Liver (tissue), 9 donors: Measurements from ENCODE around the gene SNAP25. TPM values are rescaled to one million over a fixed set of nuclear protein-coding genes. Genes with fewer than 3 reads are reported as not detected.

ENCODE experiments used
- DNase-seq: peaks from one replicate; pipeline ENCODE4 v3.0.0-alpha.2; 2017; ENCODE audit warnings: low spot score
- H3K27ac ChIP-seq, 2 donors: one replicate each; pipeline ENCODE4 v1.7.0; 2013; ENCODE audit warnings: inconsistent platforms in 2 of 2, low read length in 2 of 2, control low read depth in 1 of 2, low read depth in 1 of 2, mild to moderate bottlenecking in 1 of 2
- H3K27me3 ChIP-seq, 4 donors: one replicate each; pipeline versions ENCODE4 v1.6.1 to v1.7.0; 2013; ENCODE audit warnings: low read length in 3 of 4, inconsistent platforms in 1 of 4, mild to moderate bottlenecking in 1 of 4, moderate library complexity in 1 of 4; ENCODE audit not compliant: control insufficient read depth in 4 of 4, insufficient read depth in 4 of 4
- H3K36me3 ChIP-seq, 4 donors: one replicate each; pipeline versions ENCODE4 v1.6.1 to v1.7.0; 2013; ENCODE audit warnings: low read length in 3 of 4, mild to moderate bottlenecking in 3 of 4, low read depth in 1 of 4, moderate library complexity in 1 of 4; ENCODE audit not compliant: control insufficient read depth in 4 of 4, insufficient read depth in 3 of 4
- H3K4me1 ChIP-seq, 4 donors: one replicate each; pipeline versions ENCODE4 v1.6.1 to v1.7.0; 2013; ENCODE audit warnings: low read length in 3 of 4, mild to moderate bottlenecking in 3 of 4, moderate library complexity in 1 of 4; ENCODE audit not compliant: control insufficient read depth in 4 of 4, insufficient read depth in 4 of 4
- H3K4me3 ChIP-seq, 3 donors: one replicate each; pipeline versions ENCODE4 v1.6.1 to v1.7.0; 2013; ENCODE audit warnings: low read length in 3 of 3, control low read depth in 1 of 3, low read depth in 1 of 3, mild to moderate bottlenecking in 1 of 3
- H3K9ac ChIP-seq, 2 donors: one replicate each; pipeline ENCODE4 v1.7.0; 2013; ENCODE audit warnings: low read length in 2 of 2, mild to moderate bottlenecking in 2 of 2, moderate library complexity in 2 of 2, control low read depth in 1 of 2, low read depth in 1 of 2
- H3K9me3 ChIP-seq, 4 donors: one replicate each; pipeline versions ENCODE4 v1.6.1 to v1.7.0; 2013; ENCODE audit warnings: low read length in 3 of 4; ENCODE audit not compliant: control insufficient read depth in 4 of 4
- ATF3 ChIP-seq: IDR thresholded peaks from 2 replicates; pipeline ENCODE4 v1.6.1; 2016; ENCODE audit warnings: antibody characterized with exemption
- CTCF ChIP-seq: fragments of 150-350 bp; IDR thresholded peaks from 2 replicates; pipeline ENCODE4 v1.5.1; 2017; ENCODE audit warnings: improper control_type of control experiment, low read depth, low read length; ENCODE audit not compliant: missing input control
- EGR1 ChIP-seq, 2 donors: IDR thresholded peaks; 2 replicates each; pipeline ENCODE4 v1.6.1; 2016 to 2018; ENCODE audit warnings: antibody characterized with exemption in 2 of 2, low read depth in 2 of 2
- FOXA2 ChIP-seq: IDR thresholded peaks from 2 replicates; pipeline ENCODE4 v1.6.1; 2016; ENCODE audit warnings: antibody characterized with exemption
- GABPA ChIP-seq, 2 donors: IDR thresholded peaks in 1 of 2; conservative IDR thresholded peaks in 1 of 2; 2 replicates each; pipeline ENCODE4 v1.6.1; 2016; ENCODE audit warnings: antibody characterized with exemption in 2 of 2, mild to moderate bottlenecking in 1 of 2, moderate library complexity in 1 of 2
- HNF4A ChIP-seq, 2 donors: conservative IDR thresholded peaks; 2 replicates each; pipeline ENCODE4 v1.6.1; 2016; ENCODE audit warnings: antibody characterized with exemption in 2 of 2, mild to moderate bottlenecking in 2 of 2
- HNF4G ChIP-seq: IDR thresholded peaks from 2 replicates; pipeline ENCODE4 v1.6.1; 2016; ENCODE audit warnings: antibody characterized with exemption
- JUND ChIP-seq, 2 donors: IDR thresholded peaks; 2 replicates each; pipeline ENCODE4 v1.6.1; 2016; ENCODE audit warnings: antibody characterized with exemption in 2 of 2
- MAX ChIP-seq: IDR thresholded peaks from 2 replicates; pipeline ENCODE4 v1.6.1; 2016; ENCODE audit warnings: antibody characterized with exemption
- RAD21 ChIP-seq, 2 donors: IDR thresholded peaks; 2 replicates each; pipeline ENCODE4 v1.6.1; 2016; ENCODE audit warnings: antibody characterized with exemption in 2 of 2, mild to moderate bottlenecking in 2 of 2
- REST ChIP-seq: IDR thresholded peaks from 2 replicates; pipeline ENCODE4 v1.6.1; 2016; ENCODE audit warnings: antibody characterized with exemption, mild to moderate bottlenecking
- RXRA ChIP-seq, 2 donors: IDR thresholded peaks; 2 replicates each; pipeline ENCODE4 v1.6.1; 2017 to 2018; ENCODE audit warnings: antibody characterized with exemption in 2 of 2, mild to moderate bottlenecking in 1 of 2
- TAF1 ChIP-seq: conservative IDR thresholded peaks from 2 replicates; pipeline ENCODE4 v1.6.1; 2016; ENCODE audit warnings: antibody characterized with exemption, mild to moderate bottlenecking
- YY1 ChIP-seq: IDR thresholded peaks from 2 replicates; pipeline ENCODE4 v1.6.1; 2016; ENCODE audit warnings: antibody characterized with exemption, mild to moderate bottlenecking
- ZBTB33 ChIP-seq: IDR thresholded peaks from 2 replicates; pipeline ENCODE4 v1.6.1; 2016; ENCODE audit warnings: antibody characterized with exemption
- WGBS: extraction: QIAGEN DNeasy Blood & Tissue Kit; methylation state at CpG from one replicate; pipeline ENCODE4 v1.1.7; 2013; 5-methylcytosine and 5-hydroxymethylcytosine counted together
- polyA plus RNA-seq, 2 donors: library from polyadenylated mRNA; stranded (reverse) in 1 of 2; unstranded in 1 of 2; fragments of 200-250 nt in 1 of 2; fragments of >200 nt in 1 of 2; fragmentation: Nextera tagmentation in 1 of 2; extraction: Ambion mirVana in 1 of 2; gene quantifications; one replicate each; pipeline versions ENCODE4 v1.2.1 to v1.2.3, GENCODE V29; 2013 to 2015
- total RNA-seq, 2 donors: library from RNA; depleted of rRNA; stranded (reverse); fragments of >200 nt; gene quantifications; one replicate each; pipeline ENCODE4 v1.2.3, GENCODE V29; 2014
- donor health status: healthy.
- donor health status: healthy.
- donor health status: healthy.
- donor health status: healthy.
- donor health status: healthy.

Gene SNAP25
- total and polyA plus RNA-seq, 4 donors = 0.32 to 2.7 (median 0.56) TPM

- H3K9me3 ChIP-seq = no peaks in the 10 kb centered on the region
- no peaks in the 10 kb centered on the region for H3K27me3 ChIP-seq
- H3K9ac ChIP-seq = no peak overlapping the region
- TF ChIP-seq FOXA2 (no peak), ATF3 (no peak), GABPA (IDR thresholded peaks at IDR 0.05 in 1 of 2, conservative IDR thresholded peaks at IDR 0.05 in 1 of 2) (no peak), JUND (IDR thresholded peaks at IDR 0.05) (no peak), RXRA (IDR thresholded peaks at IDR 0.05) (no peak), EGR1 (IDR thresholded peaks at IDR 0.05; ENCODE audit: low read depth in 2 of 2) (no peak), MAX (no peak), YY1 (no peak), ZBTB33 (no peak), REST (no peak), RAD21 (IDR thresholded peaks at IDR 0.05) (no peak), HNF4G (no peak), TAF1 (no peak), CTCF (no peak), HNF4A (conservative IDR thresholded peaks at IDR 0.05) (no peak)
- peaks cover 0 to 1% (median 0%) of the 10 kb centered on the region in 4 donors for H3K4me1 ChIP-seq
- no peak overlapping the region for H3K4me3 ChIP-seq
- H3K27ac ChIP-seq = no peak overlapping the region
- WGBS = 78% methylated on average over 3 of the region's 3 CpGs
- no peak for DNase-seq
- H3K36me3 ChIP-seq = no peaks in the 10 kb centered on the region
Observed at GRCh38 chr20:10304471-10305046, 85.9 kb downstream of the SNAP25 start.
